DOHH2 (cell line): ENCODE results near the gene ABRAXAS1.

Experiments
- H3F3A ChIP-seq: fragments of 200-600 bp; sonication (generic), shearing (Covaris generic); 2 replicates; pipeline ENCODE4 v1.6.0; 2016; ENCODE audit warnings: antibody characterized with exemption, mild to moderate bottlenecking; ENCODE audit not compliant: control insufficient read depth, insufficient read depth
- H3K27ac ChIP-seq: fragments of 200-600 bp; sonication (generic); 2 replicates; pipeline ENCODE4 v1.5.1; 2014; ENCODE audit warnings: low read depth, mild to moderate bottlenecking, low read length, moderate library complexity
- H3K27me3 ChIP-seq: fragments of 200-600 bp; sonication (generic); 2 replicates; pipeline ENCODE4 v1.6.1; 2014; ENCODE audit warnings: mild to moderate bottlenecking, low read length, mixed read lengths; ENCODE audit not compliant: control insufficient read depth
- H3K36me3 ChIP-seq: fragments of 200-600 bp; sonication (generic); 2 replicates; pipeline ENCODE4 v1.6.1; 2014; ENCODE audit warnings: mild to moderate bottlenecking, low read length, moderate library complexity, mixed read lengths; ENCODE audit not compliant: control insufficient read depth
- H3K4me1 ChIP-seq: fragments of 200-600 bp; sonication (generic); 2 replicates; pipeline ENCODE4 v1.6.1; 2014; ENCODE audit warnings: mild to moderate bottlenecking, low read length, mixed read lengths; ENCODE audit not compliant: control insufficient read depth
- H3K4me2 ChIP-seq: fragments of 200-600 bp; sonication (generic); 2 replicates; pipeline ENCODE4 v1.6.0; 2014; ENCODE audit warnings: mild to moderate bottlenecking, low read length, moderate library complexity
- H3K4me3 ChIP-seq: fragments of 200-600 bp; sonication (generic); 2 replicates; pipeline ENCODE4 v1.5.1; 2014; ENCODE audit warnings: mild to moderate bottlenecking, low read length, mixed read lengths
- H3K79me2 ChIP-seq: fragments of 200-600 bp; sonication (generic); 2 replicates; pipeline ENCODE4 v1.6.1; 2014; ENCODE audit warnings: mild to moderate bottlenecking, low read length, mixed read lengths; ENCODE audit not compliant: control insufficient read depth
- H3K9me2 ChIP-seq: fragments of 200-600 bp; sonication (generic); replicated peaks from 2 replicates; pipeline ENCODE4 v1.6.1; 2014; ENCODE audit warnings: mild to moderate bottlenecking, low read length, mixed read lengths; ENCODE audit not compliant: control insufficient read depth
- H3K9me3 ChIP-seq: fragments of 200-600 bp; sonication (generic); 2 replicates; pipeline ENCODE4 v1.6.1; 2014; ENCODE audit warnings: antibody characterized with exemption, low read length, mixed read lengths; ENCODE audit not compliant: control insufficient read depth, insufficient read depth
- H4K20me1 ChIP-seq: fragments of 200-600 bp; sonication (generic); 2 replicates; pipeline ENCODE4 v1.6.0; 2014; ENCODE audit warnings: low read depth, mild to moderate bottlenecking, antibody characterized with exemption, low read length, moderate library complexity; ENCODE audit not compliant: control insufficient read depth, insufficient read depth
- EZH2phosphoT487 ChIP-seq: fragments of 200-600 bp; sonication (generic); IDR thresholded peaks from 2 replicates; pipeline ENCODE4 v1.6.1; 2017; ENCODE audit warnings: borderline replicate concordance, mild to moderate bottlenecking, antibody characterized with exemption, low read length, moderate library complexity, mixed read lengths
- TF ChIP-seq, protein P1 (sequence below): fragments of 200-600 bp; sonication (generic); IDR thresholded peaks from one replicate; pipeline ENCODE4 v1.5.1; 2014; ENCODE audit warnings: antibody characterized with exemption, mild to moderate bottlenecking, low read depth, low read length; ENCODE audit not compliant: poor library complexity, severe bottlenecking

Gene ABRAXAS1

DNA sequence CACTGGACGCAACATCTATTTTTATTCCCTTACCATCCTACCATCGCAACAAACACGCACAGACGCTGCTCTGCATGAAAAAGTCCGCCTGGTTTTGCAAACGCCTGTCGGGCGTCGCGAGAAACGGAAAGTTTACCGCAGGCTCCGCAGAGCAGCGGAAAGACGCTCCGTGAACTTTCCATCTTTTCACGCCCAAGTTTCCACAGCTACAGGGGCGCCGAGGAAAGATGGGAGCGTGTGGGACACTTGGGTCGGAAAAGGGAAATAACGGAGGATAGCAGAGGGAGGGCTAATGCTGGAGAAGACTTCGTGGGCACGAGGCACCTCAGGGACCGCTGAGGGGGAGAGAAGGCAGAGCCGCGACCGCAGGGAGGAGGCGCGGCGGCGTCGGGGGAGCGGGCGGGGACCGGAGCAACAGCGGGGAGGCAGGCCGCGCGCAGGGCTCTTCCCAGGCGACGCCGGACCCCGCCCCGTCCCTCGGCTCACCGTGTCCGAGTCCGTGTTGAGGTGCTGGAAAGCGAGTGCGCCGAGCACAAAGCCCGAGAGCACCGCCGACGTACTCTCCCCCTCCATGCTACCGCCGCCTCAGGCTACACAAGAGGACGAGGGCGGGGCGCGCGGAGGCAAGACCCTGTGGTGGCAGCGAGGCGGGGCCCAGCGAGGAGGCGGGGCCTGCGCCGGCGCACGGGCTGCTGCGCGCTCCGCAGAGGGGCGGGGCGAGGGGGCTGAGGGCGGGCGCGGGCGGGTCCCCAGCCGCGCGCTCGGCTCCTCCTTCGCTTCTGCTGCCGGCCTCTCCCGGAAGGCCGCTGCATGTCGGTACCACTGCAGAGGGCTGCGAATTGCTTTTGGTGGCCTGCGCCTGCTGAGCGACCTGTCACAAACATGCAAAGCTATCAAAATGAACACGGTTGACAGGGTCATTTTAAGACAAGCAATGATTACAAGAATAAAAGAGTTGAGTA lies at the start of gene ABRAXAS1:
ABRAXAS1 (minus strand) TSS at position 601 of the 962 bp plus-strand sequence; CDS start at position 573, 28 bp downstream.
- H3K27ac ChIP-seq: peak within 1 kb of the TSS; percentile 44

DNA sequence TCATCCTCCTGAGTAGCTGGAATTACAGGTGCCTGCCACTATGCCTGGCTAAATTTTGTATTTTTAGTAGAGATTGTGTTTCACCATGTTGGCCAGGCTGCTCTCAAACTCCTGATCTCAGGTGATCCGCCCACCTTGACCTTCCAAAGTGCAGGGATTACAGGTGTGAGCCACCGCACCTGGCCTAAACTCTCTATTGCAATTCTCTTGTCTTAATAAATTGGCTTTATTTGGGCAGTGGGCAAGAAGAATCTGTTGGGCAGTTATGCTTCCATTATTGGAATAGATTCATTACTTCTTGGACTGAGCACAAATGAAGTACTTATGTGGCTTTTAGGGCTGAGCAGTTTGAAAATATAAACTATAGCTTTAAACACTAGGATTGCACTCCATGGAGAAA lies 42.8 kb upstream of the ABRAXAS1 start:
- H3K4me2 ChIP-seq: no peak overlapping the region
- no peak overlapping the region for H3K4me3 ChIP-seq
- H4K20me1 ChIP-seq: no peaks in the 10 kb centered on the region
- no peaks in the 10 kb centered on the region for H3K9me2 ChIP-seq
- no peaks in the 10 kb centered on the region for H3K79me2 ChIP-seq
- no peak overlapping the region for H3K27ac ChIP-seq
- H3K9me3 ChIP-seq: peaks cover 6% of the 10 kb centered on the region; the same call in 1 of the 2 replicates
- H3K27me3 ChIP-seq: no peaks in the 10 kb centered on the region
- TF ChIP-seq EZH2phosphoT487: no peak
- TF ChIP-seq, protein P1, sequence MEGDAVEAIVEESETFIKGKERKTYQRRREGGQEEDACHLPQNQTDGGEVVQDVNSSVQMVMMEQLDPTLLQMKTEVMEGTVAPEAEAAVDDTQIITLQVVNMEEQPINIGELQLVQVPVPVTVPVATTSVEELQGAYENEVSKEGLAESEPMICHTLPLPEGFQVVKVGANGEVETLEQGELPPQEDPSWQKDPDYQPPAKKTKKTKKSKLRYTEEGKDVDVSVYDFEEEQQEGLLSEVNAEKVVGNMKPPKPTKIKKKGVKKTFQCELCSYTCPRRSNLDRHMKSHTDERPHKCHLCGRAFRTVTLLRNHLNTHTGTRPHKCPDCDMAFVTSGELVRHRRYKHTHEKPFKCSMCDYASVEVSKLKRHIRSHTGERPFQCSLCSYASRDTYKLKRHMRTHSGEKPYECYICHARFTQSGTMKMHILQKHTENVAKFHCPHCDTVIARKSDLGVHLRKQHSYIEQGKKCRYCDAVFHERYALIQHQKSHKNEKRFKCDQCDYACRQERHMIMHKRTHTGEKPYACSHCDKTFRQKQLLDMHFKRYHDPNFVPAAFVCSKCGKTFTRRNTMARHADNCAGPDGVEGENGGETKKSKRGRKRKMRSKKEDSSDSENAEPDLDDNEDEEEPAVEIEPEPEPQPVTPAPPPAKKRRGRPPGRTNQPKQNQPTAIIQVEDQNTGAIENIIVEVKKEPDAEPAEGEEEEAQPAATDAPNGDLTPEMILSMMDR: no peak
- H3K36me3 ChIP-seq: no peaks in the 10 kb centered on the region
- no peaks in the 10 kb centered on the region for H3K4me1 ChIP-seq
- H3F3A ChIP-seq: no peaks in the 10 kb centered on the region

More for the DNA sequence above, at the start of gene ABRAXAS1:
- Histone ChIP-seq H4K20me1 (no peaks in the 10 kb centered on the region), H3K4me1 (peaks cover 26% of the 10 kb centered on the region), H3K79me2 (peaks cover 21% of the 10 kb centered on the region), H3K9me2 (no peaks in the 10 kb centered on the region), H3K36me3 (peaks cover 24% of the 10 kb centered on the region), H3K4me2 (peak within 1 kb of the TSS; percentile 99), H3K4me3 (peak within 1 kb of the TSS; percentile 86), H3K9me3 (no peaks in the 10 kb centered on the region), H3K27me3 (no peaks in the 10 kb centered on the region), H3F3A (peaks cover 3% of the 10 kb centered on the region)
- no peak for TF ChIP-seq EZH2phosphoT487
- TF ChIP-seq, protein P1: no peak

DNA sequence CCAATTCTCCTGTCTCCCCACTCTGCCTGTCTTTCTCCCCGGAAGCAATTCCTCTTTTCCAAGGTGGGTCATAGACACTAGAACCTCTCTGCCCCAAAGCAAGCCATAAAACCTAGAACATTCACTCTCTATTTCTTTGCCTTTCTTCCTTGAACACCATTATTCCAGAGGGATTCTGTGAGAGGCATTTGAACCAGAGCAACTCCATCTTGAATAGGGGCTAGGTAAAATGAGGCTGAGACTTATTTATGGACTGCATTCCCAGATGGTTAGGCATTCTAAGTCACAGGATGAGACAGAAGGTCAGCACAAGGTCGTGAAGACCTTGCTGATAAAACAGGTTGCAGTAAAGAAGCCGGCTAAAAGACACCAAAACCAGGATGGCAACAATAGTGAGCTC lies 37.3 kb upstream of the ABRAXAS1 start:
- no peaks in the 10 kb centered on the region for H3K4me1 ChIP-seq
- H3K9me3 ChIP-seq: peaks cover 6% of the 10 kb centered on the region; the same call in 1 of the 2 replicates
- TF ChIP-seq EZH2phosphoT487: no peak
- TF ChIP-seq, protein P1: no peak
- no peaks in the 10 kb centered on the region for H3K27me3 ChIP-seq
- no peaks in the 10 kb centered on the region for H3K36me3 ChIP-seq
- H3K4me3 ChIP-seq: no peak overlapping the region
- H3K79me2 ChIP-seq: no peaks in the 10 kb centered on the region
- no peaks in the 10 kb centered on the region for H4K20me1 ChIP-seq
- no peak overlapping the region for H3K4me2 ChIP-seq
- H3K9me2 ChIP-seq: no peaks in the 10 kb centered on the region
- no peak overlapping the region for H3K27ac ChIP-seq
- H3F3A ChIP-seq: no peaks in the 10 kb centered on the region
